T-helper 2 cell treated with Interferon-gamma antibody and Interleukin-4, amounts not matched to agents 100 ng/mL and 5 ng/mL, for 36 hours (primary cell): ENCODE measurements around the gene SMIM33. TPM values are rescaled to one million over a fixed set of nuclear protein-coding genes. Genes with fewer than 3 reads are reported as not detected.
"Not testable (repeated sequence)": the region's sequence is repeated elsewhere in the genome, so short reads cannot be mapped to it uniquely, and the experiment has no call there.

Source experiments
- intact Hi-C: fragments of 100-400 bp; cut with micrococcal nuclease; formaldehyde crosslinking; loops from one replicate; pipeline ENCODE4 v1.15.1; 2023
- total RNA-seq: library from RNA; stranded (reverse); gene quantifications from 2 replicates; pipeline ENCODE4 v1.2.3, GENCODE V29; 2022

Gene SMIM33
- total RNA-seq, 1 donor from 2014 or later = 0.80 TPM

DNA sequence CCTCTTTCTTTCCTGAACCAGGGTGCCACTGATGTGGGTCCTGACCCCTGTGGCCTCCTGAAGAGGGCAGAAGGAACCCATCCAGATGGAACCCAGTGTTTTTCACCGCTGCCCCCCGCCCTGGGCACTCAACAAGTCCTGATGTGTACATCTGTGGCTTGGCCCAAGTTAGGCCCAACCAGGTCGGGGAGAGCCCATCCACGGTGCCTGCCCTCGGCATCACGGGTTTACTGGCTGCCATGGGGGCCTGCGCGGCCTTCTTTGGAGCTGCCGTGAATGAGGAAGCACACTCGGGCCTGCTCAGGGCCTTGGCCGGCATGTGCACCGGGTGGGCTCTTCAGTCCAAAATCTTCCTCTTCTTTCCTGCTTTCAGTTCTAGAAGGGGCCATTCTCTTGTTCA is 14.0 kb upstream of the SMIM33 start:
- intact Hi-C loops = loop anchor here (5.0 kb wide), 1 partner anchor 34 kb away; no protein-coding TSS in a partner anchor

DNA sequence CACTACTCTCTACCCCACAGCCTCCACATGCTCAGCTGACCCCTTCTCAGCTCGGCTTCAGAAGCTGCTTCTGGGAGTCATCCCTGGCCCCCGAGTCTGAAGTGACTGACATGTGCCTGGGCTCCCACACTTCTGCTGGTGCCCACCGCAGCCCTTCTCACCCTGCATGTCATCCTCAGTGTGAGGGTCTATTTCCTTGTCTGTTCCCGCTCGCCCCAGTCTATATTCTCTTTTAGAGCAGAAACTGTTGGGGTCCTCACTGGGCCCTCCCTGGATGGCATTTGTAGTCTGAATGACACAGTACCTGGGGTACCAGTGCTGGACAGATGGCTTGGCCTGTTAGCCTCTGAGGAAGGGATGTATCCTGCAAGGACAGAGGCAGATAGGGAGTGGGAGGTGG is 13.6 kb upstream of the SMIM33 start:
- intact Hi-C loops = loop anchor here (5.0 kb wide), 1 partner anchor 35 kb away; no protein-coding TSS in a partner anchor

DNA sequence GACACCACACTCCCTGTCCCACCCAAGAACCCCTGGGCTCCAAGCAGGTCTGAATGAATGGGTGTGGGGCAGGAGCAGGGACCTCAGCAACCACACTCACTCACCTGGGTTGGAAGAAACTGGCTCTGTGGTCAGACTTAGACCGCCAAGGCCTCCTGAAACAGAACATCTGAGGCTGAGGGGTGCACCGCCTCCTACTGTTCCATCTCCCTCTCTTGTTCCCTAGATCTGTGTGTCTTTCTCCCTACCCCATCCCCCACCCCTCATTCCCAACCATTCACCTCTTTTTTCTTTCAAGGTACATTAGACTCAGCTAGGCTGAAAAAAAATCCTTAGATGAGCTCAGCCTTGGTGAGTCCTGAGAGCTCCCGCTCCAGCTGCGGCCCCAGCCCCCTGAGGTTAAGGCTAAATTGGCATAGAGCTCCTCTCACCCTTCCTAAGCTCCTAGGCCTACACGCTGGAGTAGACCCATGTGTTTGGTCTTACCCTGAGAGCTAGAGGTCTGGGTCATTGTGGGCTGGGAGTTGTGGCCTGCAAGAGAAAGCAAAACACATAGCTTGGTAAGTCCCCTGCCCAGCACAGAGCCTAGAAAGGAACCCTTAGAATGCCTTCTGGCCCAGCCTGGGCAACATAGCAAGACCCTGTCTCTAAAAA is 13.0 kb upstream of the SMIM33 start:
- intact Hi-C loops = loop anchor here (1.0 to 5.0 kb wide), 5 partner anchors 10 to 61 kb away; partner anchors contain the start of gene DNAJC18

GRCh38 chr5:139458580-139459407 is 12.0 kb upstream of the SMIM33 start:
- intact Hi-C loops = loop anchor here (1.0 to 5.0 kb wide), 6 partner anchors 11 to 60 kb away; partner anchors contain the start of genes DNAJC18 and STING1

DNA sequence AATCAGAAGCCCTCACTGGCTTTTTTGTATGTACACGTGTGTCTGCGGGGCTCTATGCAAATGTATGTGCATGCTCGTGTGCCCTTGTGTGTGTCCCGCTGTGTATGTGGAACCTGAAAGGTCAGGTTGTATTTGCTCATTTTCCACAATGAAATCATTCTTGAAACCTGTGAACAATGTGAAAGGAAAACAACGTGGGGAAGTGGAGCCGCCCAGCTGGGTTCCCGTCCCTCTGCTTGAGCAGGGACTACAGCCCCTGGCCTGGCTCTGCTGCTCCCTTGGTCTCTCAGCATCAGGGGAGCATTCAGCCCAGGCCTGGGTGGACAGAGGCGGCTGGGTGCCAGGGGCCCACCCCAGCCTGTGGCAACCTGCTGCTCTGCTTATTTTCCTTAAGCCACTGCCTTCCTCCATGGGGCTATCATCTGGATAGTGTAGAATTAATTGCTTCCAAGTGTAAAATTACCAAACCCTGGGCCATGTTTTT is 11.3 kb upstream of the SMIM33 start:
- intact Hi-C loops = loop anchor here (1.0 to 5.0 kb wide), 4 partner anchors 15 to 59 kb away; partner anchors contain the start of gene STING1

DNA sequence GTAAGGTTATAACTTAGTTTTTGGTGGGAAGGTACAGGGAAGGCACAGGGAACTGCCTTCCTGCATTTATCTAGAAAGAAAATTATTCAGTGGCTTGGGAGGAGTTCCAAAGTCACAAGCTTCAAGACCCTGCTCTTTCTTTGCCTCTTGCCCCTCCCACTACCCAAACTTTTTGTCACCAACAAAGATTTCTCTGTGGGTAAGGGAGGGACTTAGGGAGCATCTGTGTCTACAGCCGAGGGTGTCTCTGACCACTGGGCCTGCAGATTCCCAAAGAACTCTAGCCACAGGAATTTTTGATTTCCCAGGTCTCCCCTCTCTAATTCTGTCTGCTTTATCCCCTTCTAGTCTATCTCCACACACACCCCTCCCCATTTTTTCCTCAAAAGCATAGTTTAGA is 10.3 kb upstream of the SMIM33 start:
- intact Hi-C loops = no loop called here

DNA sequence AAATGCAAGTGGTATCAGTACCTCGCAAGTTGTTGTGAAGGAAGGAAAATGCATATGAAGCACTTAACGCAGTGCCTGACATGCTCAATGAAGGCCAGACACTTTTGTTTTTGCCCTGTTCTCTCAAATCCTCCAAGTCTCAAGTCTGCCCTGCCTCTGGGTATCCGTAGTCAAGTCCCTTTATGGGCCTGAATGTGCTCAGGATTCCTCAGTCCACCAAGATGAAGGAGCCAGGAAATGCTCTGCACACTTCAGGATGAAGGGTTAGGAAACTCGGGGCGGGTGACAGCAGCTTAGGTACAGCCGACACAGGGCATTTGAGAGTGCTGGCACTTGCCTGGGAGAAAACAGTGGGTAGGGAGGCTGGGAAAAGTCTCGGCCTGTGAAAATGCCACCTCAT is 9.6 kb upstream of the SMIM33 start:
- intact Hi-C loops = no loop called here

- intact Hi-C loops = no loop called here
Measured at GRCh38 chr5:139461698-139462097, 9.1 kb upstream of the SMIM33 start.

- intact Hi-C loops = no loop called here
Measured at GRCh38 chr5:139462586-139463276, 8.1 kb upstream of the SMIM33 start, which contains the start of gene ECSCR. TSS of gene ECSCR (minus strand) at chr5:139462743. CDS start at chr5:139462670, 73 bp downstream.

GRCh38 chr5:139468421-139468931 is 2.3 kb upstream of the SMIM33 start:
- intact Hi-C loops = no loop called here

DNA sequence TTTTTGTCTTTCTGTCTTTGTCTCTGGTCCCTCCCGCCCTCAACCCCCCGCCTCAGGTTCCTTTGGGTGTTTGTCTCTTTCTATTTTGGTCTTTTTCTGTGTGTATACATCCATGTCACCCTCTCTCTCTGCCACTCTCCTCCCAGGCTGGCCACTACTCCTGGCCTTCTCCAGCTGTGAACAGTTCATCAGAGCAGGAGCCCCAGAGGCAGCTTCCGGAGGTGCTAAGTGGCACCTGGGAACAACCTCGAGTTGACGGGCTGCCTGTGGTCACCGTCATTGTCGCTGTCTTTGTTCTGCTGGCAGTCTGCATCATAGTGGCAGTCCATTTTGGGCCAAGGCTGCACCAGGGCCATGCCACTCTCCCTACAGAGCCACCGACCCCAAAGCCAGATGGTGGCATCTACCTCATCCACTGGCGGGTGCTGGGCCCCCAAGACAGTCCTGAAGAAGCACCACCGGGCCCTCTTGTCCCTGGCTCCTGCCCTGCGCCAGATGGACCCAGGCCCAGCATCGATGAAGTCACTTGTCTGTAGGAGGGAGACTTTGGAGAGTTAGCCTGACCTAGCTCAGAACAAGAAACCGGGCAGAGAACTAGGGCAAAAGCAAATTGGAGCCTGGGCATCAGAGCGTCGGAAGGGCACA is 1.7 kb downstream of the SMIM33 start:
- intact Hi-C loops = no loop called here

DNA sequence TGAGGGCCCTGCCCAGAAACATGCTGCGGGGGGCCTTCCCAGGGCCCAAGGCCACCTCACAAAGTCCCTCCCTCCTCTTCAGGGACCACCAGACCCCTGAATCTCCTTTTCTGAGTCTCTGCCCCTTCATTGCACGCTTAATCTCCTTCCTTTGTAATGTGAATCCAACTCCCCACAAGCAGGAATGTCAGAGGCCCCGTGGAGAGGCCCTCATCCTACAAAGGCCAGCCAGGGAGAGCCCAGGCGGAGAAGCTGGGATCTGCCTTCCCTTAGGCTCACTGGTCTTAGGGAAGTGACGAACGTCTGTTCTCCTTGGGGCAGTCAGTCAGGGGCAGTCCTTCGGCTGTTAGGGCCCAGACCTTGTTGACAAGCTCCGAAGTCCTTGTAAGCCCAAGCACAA is 2.3 kb downstream of the SMIM33 start:
- intact Hi-C loops = no loop called here

DNA sequence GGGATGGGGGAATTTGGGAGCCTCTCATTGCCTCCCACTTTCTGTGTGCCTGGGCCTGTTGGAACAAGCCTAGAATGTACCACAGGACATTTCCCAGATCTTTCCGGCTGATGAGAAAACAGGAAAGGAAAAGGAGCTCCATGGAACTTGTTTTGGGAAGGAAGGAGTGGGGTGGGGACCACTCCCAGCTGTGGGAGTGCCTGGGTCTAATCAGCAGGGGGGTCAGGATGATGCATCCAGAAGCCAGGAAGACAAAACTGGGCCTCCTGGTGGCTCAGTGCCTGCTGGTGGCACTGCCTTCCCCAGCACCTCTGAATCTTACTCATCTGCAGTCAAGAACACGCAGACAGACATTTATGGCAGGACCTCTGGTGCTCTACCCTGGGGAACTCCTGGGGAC is 2.8 kb downstream of the SMIM33 start:
- intact Hi-C loops = no loop called here

- intact Hi-C loops = loop anchor here (2.0 kb wide), 1 partner anchor 16 kb away; no protein-coding TSS in a partner anchor
Measured at GRCh38 chr5:139474890-139475791, 4.3 kb downstream of the SMIM33 start.

GRCh38 chr5:139475865-139476617 is 5.2 kb downstream of the SMIM33 start:
- intact Hi-C loops = loop anchor here (2.0 kb wide), 1 partner anchor 17 kb away; no protein-coding TSS in a partner anchor

DNA sequence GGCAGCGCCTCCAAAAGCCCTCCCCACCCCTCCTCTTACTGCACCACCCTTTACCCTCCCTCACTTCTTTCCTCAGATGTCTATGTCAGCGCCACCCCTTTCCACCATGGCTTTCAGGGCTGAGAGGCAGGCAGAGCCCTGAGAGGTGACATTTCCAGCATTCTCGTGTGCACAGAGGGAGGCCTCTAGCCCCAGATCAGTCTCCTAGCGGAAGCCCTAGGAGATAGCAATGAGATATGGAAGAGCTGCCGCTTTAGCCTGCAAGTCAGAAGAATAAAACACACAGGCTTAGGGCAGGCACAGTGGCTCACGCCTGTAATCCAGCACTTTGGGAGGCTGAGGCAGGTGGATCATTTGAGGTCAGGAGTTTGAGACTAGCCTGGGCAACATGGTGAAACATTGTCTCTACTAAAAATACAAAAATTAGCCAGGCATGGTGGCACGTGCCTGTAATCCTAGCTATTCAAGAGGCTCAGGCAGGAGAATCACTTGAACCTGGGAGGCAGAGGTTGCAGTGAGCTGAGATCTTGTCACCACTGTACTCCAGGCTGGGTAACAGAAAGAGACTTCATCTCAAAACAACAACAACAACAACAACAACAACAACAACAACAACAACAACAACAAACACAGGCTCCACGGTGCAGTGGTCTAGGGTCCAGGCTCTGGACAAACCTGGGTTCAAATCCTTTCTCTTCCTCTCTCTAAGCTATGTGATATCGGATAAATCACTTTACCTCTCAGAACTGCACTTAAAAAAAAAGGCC is 8.0 kb downstream of the SMIM33 start:
- intact Hi-C loops = not testable (repeated sequence)

- intact Hi-C loops = loop anchor here (5.0 kb wide), 1 partner anchor 187 kb away; the partner anchor contains the start of gene MATR3
Measured at GRCh38 chr5:139479729-139480128, 8.9 kb downstream of the SMIM33 start.

- intact Hi-C loops = loop anchor here (1.0 to 5.0 kb wide), 2 partner anchors 95 to 189 kb away; partner anchors contain the start of gene MATR3
Measured at GRCh38 chr5:139481122-139481533, 10.3 kb downstream of the SMIM33 start.
